ENCODE results near the gene RPL9.

RPL9 gene

DNA sequence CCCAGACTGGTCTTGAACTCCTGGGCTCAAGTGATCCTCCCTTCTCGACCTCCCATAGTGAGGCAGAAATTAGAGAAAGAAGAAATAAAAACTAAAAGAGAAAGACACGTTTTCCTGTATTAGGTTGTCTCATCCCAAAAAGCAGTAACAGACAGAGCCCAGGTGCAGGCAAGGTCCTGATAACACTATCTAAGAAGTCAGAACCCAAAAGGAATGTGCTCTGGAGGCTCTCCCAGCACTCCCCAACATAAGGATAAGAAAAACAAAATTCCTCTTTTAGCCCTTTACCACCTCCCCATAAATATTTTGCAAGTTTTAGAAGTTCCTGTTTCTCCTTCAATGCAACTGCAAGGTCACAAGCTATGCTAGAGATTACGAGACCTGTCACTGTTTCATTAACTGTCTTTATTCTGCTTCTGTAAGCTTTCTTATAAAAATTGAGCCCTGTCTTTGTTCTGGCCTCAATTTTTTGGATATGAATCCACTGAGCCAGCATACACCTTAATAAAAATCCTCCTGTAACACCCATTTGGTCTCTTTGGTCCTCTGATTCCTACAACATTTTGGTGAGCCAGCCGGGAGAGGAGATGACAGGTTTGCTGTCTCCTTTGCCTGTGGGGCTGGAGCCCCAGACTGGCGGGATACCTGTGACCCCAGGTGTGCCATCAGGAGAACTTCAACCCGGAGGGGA lies 26.0 kb upstream of the RPL9 start:
- no peak for TF ChIP-seq ZNF384 (IDR thresholded peaks at IDR 0.05)
- no peak for TF ChIP-seq BHLHE40 (IDR thresholded peaks at IDR 0.05; ENCODE audit: borderline replicate concordance)
- no peak for TF ChIP-seq SP1 (IDR thresholded peaks at IDR 0.05)
- TF ChIP-seq NFRKB (IDR thresholded peaks at IDR 0.05), result no peak
- no peak for TF ChIP-seq FOXK2 (IDR thresholded peaks at IDR 0.05)
- no peak for TF ChIP-seq CTBP1 (IDR thresholded peaks at IDR 0.05; ENCODE audit: borderline replicate concordance)
- TF ChIP-seq, protein P1, sequence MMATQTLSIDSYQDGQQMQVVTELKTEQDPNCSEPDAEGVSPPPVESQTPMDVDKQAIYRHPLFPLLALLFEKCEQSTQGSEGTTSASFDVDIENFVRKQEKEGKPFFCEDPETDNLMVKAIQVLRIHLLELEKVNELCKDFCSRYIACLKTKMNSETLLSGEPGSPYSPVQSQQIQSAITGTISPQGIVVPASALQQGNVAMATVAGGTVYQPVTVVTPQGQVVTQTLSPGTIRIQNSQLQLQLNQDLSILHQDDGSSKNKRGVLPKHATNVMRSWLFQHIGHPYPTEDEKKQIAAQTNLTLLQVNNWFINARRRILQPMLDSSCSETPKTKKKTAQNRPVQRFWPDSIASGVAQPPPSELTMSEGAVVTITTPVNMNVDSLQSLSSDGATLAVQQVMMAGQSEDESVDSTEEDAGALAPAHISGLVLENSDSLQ (IDR thresholded peaks at IDR 0.05), result no peak
- TF ChIP-seq TARDBP (IDR thresholded peaks at IDR 0.05), result no peak
- no peak for TF ChIP-seq L3MBTL2 (conservative IDR thresholded peaks at IDR 0.05)
- TF ChIP-seq SUZ12 (IDR thresholded peaks at IDR 0.05), result no peak
- TF ChIP-seq ELF4 (IDR thresholded peaks at IDR 0.05), result no peak
- TF ChIP-seq HDGF (IDR thresholded peaks at IDR 0.05; ENCODE audit: borderline replicate concordance), result no peak
- TF ChIP-seq LEF1 (IDR thresholded peaks at IDR 0.05; ENCODE audit: borderline replicate concordance), result no peak
- TF ChIP-seq FOXA1 (IDR thresholded peaks at IDR 0.05), result no peak
- no peak for TF ChIP-seq FOXM1 (IDR thresholded peaks at IDR 0.05; ENCODE audit: borderline replicate concordance)
- no peak for DNase-seq (ENCODE audit: extremely low spot score)
- CTCF ChIA-PET, result interaction anchor here (0.6 kb wide), 1 partner anchor 16 kb away, joined by 3 read pairs; no protein-coding TSS in a partner anchor
- POLR2A ChIA-PET, result no interaction called here

DNA sequence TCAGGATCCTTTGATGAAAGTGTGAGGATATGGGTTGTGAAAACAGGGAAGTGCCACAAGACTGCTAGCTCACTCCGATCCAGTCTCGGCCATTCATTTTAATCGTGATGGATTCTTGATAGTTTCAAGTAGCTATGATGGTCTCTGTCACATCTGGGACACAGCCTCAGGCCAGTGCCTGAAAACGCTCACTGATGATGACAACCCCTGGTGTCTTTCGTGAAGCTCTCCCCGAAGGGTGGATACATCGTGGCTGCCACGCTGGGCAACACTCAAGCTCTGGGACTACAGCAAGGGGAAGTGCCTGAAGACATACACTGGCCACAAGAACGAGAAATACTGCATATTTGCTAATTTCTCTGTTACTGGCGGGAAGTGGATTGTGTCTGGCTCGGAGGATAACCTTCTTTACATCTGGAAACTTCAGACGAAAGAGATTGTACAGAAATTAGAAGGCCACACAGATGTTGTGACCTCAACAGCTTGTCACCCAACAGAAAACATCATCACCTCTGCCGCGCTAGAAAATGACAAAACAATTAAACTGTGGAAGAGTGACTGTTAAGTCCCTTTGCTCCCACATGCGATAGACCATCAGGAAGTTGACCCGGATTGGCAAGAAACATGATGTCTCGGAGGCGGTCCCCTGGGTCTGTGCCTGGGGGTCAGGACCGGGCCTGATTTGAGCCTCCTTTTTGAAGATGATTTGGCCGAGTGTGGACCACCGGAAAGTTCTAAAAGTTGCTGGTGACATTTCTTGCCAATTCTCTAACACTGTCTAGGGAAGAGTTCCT lies 22.4 kb upstream of the RPL9 start:
- ChIA-PET CTCF (no interaction called here), POLR2A (no interaction called here)
- DNase-seq (ENCODE audit: extremely low spot score), result no peak
- TF ChIP-seq ZNF384 (IDR thresholded peaks at IDR 0.05) (no peak), FOXM1 (IDR thresholded peaks at IDR 0.05; ENCODE audit: borderline replicate concordance) (no peak), FOXK2 (IDR thresholded peaks at IDR 0.05) (no peak), TARDBP (IDR thresholded peaks at IDR 0.05) (no peak), NFRKB (IDR thresholded peaks at IDR 0.05) (no peak), SUZ12 (IDR thresholded peaks at IDR 0.05) (no peak), FOXA1 (IDR thresholded peaks at IDR 0.05) (no peak), BHLHE40 (IDR thresholded peaks at IDR 0.05; ENCODE audit: borderline replicate concordance) (no peak)
- TF ChIP-seq, protein P1 (IDR thresholded peaks at IDR 0.05), result no peak

DNA sequence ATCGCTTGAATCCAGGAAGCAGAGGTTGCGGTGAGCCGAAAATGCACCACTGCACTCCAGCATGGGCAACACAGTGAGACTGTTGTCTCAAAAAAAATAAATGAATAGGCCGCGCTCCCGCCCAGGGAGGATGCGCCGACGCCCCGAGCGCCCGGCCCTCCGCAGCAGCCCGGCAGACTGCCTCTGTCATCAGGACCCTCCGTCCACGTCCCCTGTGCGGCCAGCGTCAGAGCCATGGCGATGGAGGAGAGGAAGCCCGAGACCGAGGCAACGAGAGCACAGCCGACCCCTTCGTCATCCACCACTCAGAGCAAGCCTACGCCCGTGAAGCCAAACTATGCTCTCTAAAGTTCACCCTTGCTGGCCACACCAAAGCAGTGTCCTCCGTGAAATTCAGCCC lies 21.5 kb upstream of the RPL9 start:
- POLR2A ChIA-PET, result no interaction called here
- TF ChIP-seq L3MBTL2 (conservative IDR thresholded peaks at IDR 0.05) (no peak), FOXK2 (IDR thresholded peaks at IDR 0.05) (no peak), ARNT (IDR thresholded peaks at IDR 0.05) (no peak), HDGF (IDR thresholded peaks at IDR 0.05; ENCODE audit: borderline replicate concordance) (no peak), ELF4 (IDR thresholded peaks at IDR 0.05) (no peak), SP1 (IDR thresholded peaks at IDR 0.05) (no peak), TARDBP (IDR thresholded peaks at IDR 0.05) (no peak), NFRKB (IDR thresholded peaks at IDR 0.05) (no peak), ZNF384 (IDR thresholded peaks at IDR 0.05) (no peak), BHLHE40 (IDR thresholded peaks at IDR 0.05; ENCODE audit: borderline replicate concordance) (no peak), FOXM1 (IDR thresholded peaks at IDR 0.05; ENCODE audit: borderline replicate concordance) (no peak)
- TF ChIP-seq, protein P1 (IDR thresholded peaks at IDR 0.05), result no peak
- CTCF ChIA-PET, result no interaction called here

DNA sequence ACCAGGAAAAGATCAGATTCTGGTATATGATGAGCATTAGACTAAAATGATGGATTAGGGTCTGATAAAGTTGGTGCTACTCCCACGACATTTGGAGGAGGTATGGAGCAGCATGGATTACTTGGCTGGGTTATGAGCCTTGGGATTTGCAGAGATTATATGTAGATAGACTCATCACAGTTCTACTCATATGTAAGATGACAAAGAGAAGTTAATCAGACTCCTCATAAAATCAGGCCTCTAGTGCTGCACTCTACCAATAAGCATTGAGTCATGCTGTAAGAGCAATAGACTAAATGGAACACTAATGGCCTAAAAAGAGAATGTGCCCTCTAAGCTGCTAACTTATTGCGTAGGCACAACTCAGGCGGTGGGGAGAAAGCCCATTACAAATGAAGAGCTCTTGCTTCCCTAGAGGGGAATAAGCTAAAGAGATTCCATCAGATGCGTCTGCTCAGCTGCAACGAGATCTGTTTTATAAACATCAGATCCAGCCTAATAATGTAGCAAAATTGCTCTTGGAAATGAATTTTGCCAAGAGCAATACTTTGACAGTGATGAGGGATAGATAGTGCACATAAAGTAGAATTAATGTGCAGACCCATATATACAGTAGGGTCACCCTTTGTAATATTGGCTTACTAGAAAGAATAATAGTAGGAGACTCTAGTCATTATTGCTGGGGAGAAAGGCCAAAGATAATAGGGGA lies 17.6 kb upstream of the RPL9 start:
- ChIA-PET POLR2A (no interaction called here), CTCF (no interaction called here)
- TF ChIP-seq TARDBP (IDR thresholded peaks at IDR 0.05) (no peak), SP1 (IDR thresholded peaks at IDR 0.05) (no peak), FOXK2 (IDR thresholded peaks at IDR 0.05) (no peak), NFRKB (IDR thresholded peaks at IDR 0.05) (no peak), SUZ12 (IDR thresholded peaks at IDR 0.05) (no peak), FOXM1 (IDR thresholded peaks at IDR 0.05; ENCODE audit: borderline replicate concordance) (no peak)
- no peak for DNase-seq (ENCODE audit: extremely low spot score)

More for the DNA sequence above, 21.5 kb upstream of the RPL9 start:
- no peak for DNase-seq (ENCODE audit: extremely low spot score)

DNA sequence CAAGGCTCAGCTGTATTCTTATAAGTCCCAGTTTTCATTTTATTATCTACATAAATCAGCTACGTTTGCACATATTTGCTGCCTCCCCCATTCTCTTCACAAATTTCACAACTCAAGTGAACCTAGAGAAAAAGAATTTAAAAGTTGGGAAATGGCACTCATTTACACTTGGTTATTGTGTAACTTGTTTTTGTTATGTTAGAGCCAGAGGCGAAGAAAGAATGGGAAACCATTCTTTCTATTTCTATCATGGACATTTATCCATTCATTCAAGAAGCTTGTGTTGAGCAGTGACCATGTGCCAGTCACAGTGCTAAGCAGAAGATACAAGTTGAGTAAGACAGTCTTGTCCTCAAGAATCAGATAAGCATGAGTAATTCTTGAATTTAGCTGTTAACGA lies 13.7 kb upstream of the RPL9 start:
- POLR2A ChIA-PET, result no interaction called here
- TF ChIP-seq FOXA1 (IDR thresholded peaks at IDR 0.05), result no peak
- TF ChIP-seq SP1 (IDR thresholded peaks at IDR 0.05), result no peak
- TF ChIP-seq SUZ12 (IDR thresholded peaks at IDR 0.05), result no peak
- no peak for TF ChIP-seq LEF1 (IDR thresholded peaks at IDR 0.05; ENCODE audit: borderline replicate concordance)
- no peak for TF ChIP-seq ARNT (IDR thresholded peaks at IDR 0.05)
- TF ChIP-seq ELF4 (IDR thresholded peaks at IDR 0.05), result no peak
- TF ChIP-seq FOXM1 (IDR thresholded peaks at IDR 0.05; ENCODE audit: borderline replicate concordance), result no peak
- no peak for TF ChIP-seq TARDBP (IDR thresholded peaks at IDR 0.05)
- TF ChIP-seq BHLHE40 (IDR thresholded peaks at IDR 0.05; ENCODE audit: borderline replicate concordance), result no peak
- no peak for TF ChIP-seq CTBP1 (IDR thresholded peaks at IDR 0.05; ENCODE audit: borderline replicate concordance)
- TF ChIP-seq L3MBTL2 (conservative IDR thresholded peaks at IDR 0.05), result no peak
- TF ChIP-seq, protein P1 (IDR thresholded peaks at IDR 0.05), result no peak
- no peak for TF ChIP-seq FOXK2 (IDR thresholded peaks at IDR 0.05)
- TF ChIP-seq ZNF384 (IDR thresholded peaks at IDR 0.05), result no peak
- no peak for TF ChIP-seq HDGF (IDR thresholded peaks at IDR 0.05; ENCODE audit: borderline replicate concordance)
- TF ChIP-seq NFRKB (IDR thresholded peaks at IDR 0.05), result no peak
- CTCF ChIA-PET, result no interaction called here
- no peak for DNase-seq (ENCODE audit: extremely low spot score)
